GM19099 (cell line): ENCODE data around the gene EEFSEC.

Experiments
- POLR2A ChIP-seq: IDR thresholded peaks from 3 replicates; pipeline ENCODE4 v1.6.1; 2011; ENCODE audit warnings: low read depth; ENCODE audit not compliant: insufficient read length; ENCODE audit errors: extremely low read depth

EEFSEC gene

DNA sequence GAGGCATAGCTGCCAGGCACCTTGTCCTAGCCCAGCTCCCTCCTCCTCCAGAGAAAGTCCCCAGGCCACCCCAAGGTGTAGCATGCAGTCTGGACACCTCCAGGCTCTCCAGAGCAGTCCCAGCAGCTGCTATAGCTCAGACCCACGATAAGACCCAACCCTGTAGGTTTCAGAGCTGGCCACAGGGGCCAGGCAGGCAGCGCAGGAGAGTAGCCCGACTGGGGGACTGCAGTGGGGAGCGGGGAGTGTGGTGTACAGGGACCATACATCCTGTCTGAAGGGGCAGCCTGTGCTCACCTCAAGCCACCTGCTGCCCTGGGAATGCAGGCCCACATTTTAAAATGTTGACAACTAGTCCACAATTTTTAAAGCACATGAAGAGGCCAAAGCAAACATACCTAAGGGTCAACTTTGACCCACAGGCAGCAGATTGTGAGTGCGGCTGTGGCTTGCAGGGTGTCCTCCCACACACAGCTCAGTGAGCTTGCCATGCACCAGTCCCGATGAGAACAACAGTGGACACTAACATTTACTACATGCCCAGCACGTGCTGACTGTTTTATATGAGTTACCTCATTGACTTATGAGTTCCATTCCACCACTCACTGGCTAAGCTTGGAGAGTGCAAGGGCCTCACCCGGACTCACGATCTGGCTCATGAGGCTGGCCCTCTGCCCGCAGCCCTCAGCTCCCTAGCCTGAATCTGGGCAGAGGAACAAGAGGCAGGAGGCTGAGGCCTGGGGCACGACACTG lies 232.0 kb downstream of the EEFSEC start:
- no peak for TF ChIP-seq POLR2A

DNA sequence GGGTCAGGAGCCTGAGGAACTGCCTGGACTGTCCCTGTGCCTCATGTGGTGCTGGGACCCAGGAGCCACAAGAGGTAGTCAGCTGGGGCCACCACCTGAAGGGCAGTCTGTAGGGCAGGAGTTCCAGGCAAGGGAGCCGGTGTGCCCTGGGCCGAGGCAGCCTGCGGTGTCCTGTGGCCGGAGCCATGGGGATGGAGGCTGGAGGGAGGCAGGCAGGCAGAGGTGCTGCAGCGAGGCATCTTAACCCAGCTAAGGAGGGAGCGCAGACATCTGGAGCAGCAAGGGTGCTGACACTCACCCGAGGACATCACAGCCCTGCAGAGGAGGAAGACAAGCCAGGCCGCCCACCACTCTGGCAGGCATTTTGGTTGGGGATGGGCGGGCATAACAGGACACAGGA lies 235.7 kb downstream of the EEFSEC start:
- no peak for TF ChIP-seq POLR2A

DNA sequence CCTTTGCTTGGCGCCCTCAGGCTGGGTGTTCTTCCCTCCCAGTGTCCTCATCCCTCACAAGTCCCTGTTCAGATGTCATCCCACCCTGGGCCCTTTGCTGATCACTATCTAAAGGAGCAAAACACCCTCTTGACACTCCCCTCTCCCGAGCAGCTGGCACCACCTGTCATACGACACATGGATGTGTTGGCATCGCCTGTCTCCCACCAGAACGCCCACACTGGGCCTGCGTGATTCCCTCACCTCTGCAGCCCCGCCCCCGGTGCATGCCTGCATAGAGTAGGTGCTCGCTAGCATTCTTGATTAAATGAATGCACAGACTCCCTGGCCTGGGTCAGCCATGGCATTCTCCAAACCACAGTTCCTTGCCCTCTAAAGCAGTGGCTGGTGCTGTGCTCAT lies 237.6 kb downstream of the EEFSEC start:
- no peak for TF ChIP-seq POLR2A

DNA sequence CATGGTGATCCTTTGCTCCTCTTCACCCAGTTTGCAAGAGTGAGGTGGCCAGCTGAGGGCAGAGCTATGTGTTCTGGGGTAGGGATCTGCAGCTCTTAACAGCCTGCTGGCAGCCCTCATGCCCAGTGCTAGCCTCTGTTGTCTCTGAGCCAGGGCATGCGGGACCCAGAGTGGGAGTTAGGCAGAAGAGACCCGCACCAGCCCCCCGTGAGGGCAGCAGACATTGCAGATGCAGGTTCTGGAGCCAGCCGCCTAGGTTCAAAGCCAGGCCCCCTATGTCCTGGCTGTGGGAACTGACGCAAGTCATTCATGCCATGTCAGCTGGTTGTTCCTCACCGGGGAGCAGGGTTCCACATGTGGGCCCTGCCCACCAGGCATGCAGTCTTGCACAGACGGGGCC lies 238.7 kb downstream of the EEFSEC start:
- no peak for TF ChIP-seq POLR2A

DNA sequence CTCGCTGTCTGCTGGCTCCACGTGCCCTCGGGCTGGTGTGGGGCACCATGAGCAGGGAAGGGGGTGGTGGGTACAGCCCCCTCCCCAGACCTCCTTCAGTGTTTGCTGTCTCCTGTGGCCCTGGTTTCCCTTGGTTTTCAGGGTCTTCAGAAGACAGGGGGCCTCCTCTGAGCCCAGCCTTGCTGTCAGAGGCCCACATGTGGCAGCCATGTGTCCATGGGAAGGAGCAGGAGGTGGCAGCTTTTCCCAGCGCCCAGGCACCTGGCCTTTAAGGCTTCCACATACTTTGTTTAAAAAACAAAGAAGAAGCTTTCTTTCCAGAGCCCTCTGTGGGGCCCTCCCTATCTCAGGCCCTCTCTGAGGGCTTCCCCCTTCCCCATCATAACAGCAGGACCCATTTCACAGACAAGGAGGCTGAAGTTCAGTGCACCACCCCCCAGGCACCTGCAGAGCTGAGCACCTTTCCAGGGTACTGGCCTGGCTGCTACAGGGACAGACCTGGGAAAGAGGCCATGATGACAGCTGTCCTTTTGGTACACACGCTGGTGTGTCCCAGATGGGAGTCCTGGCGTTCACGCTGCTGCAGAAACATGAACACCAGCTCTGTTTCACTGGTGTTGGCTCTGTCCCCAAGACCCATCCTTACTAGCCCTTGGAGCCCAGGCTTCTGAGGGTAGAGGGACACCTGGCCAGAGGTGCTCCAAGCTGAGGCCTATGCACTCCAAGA lies 239.7 kb downstream of the EEFSEC start:
- no peak for TF ChIP-seq POLR2A

DNA sequence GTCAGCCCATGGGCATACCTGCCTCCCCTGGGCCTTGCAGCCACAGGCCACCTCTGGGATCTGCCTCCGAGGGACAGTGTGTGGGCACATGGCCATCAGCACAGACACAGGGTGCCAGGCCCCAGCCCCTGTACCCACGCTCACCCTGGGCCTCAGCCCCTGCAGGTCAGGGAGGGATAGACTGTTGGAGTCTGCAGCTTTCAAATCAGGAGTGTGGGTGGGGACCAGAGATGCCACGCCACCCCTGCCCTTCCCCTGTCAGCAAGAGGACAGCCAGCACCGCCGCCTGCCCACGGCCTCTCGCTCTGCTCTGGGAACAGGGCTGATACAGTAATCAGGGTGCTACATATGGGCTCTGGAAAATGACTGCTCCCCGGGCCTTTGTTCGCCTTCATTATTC lies 240.8 kb downstream of the EEFSEC start:
- no peak for TF ChIP-seq POLR2A

DNA sequence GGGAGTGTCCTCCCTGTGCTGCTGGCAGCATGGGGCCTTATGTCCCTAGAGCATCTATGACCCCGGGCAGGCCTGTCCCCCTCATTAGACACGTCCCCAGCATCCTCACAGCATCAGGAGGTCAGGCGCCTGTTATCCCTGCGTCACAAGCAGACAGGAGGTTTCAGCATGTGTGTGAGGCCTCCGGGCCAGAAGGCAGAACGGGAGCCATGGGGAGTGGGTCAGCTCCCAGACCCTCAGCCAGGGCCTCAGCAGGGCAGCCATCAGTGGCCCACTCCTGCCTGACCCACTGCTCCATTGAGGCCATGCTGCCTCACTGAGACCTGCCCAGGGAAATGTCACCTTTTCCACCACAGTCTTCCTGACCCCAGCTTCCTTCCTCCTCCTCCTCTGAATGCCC lies 241.8 kb downstream of the EEFSEC start:
- no peak for TF ChIP-seq POLR2A

DNA sequence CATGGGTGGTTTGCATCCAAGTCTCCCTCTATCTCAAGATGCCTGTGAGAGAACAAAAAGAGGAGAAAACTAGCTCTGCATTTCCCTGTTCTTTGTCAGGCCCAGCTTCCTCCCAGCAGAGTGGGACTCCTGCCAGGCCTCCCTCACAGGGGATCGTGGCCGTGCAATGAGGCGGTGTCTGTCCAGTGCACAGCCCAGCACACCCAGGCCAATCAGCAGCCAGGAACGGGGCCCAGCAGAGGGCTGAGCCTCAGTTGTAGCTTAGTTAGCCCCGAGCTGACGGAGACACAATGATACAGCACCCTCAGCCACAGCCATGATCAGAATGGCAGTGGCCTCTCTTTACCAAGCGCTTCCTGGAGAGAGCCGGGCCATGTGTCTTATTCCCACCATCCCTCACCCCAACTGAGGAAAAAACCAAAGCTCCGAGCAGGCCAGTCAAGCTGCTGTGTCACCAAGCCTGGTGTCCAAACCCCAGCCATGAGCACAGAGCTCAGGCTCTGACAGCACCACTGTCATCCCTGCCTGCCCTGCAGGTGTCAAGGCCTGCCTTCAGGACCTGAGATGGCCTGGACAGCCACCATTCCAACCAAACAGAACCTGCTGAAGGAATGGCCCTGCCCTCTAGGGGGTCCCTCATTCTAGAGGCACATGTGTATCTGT lies 242.3 kb downstream of the EEFSEC start:
- TF ChIP-seq POLR2A, result no peak

DNA sequence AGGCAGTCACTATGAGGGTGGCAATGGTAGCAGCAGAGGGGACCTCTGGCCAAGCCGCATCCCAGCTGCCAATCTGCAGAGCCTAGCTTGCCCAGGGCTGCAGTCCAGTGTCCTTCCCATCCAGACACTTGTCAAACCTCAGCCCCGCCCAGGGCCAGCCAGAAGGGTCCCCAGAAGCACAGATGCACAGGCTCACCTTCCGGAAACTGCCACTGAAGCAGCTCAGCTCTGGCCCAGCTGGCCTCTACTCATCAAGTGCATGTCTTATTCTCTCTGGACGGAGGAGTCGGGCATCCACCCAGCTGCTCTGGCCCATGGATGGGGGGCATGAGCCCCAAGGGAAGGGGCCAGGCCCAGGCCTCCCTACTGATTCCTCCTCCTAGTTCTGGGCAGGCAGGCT lies 244.2 kb downstream of the EEFSEC start:
- TF ChIP-seq POLR2A, result no peak

DNA sequence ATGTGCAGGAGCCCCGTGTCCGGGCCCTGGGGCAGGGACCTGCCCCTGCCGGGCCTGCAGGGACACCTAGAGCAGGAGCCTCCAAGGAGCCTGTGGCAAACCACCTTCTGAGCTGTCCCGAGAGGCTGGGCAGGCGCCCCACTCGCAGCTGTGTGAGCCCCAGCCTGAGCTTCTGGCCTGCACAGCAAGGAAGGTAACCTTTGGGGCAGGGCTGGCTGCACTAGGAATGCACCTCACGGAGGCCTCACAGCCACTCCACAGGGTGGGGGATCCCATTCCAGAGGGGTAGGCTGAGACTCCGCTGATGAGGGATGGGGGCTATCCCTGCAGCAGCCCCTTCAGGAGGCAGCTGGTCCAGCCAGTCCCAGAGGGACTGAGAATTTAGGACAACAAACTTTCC lies 245.3 kb downstream of the EEFSEC start:
- TF ChIP-seq POLR2A, result no peak

DNA sequence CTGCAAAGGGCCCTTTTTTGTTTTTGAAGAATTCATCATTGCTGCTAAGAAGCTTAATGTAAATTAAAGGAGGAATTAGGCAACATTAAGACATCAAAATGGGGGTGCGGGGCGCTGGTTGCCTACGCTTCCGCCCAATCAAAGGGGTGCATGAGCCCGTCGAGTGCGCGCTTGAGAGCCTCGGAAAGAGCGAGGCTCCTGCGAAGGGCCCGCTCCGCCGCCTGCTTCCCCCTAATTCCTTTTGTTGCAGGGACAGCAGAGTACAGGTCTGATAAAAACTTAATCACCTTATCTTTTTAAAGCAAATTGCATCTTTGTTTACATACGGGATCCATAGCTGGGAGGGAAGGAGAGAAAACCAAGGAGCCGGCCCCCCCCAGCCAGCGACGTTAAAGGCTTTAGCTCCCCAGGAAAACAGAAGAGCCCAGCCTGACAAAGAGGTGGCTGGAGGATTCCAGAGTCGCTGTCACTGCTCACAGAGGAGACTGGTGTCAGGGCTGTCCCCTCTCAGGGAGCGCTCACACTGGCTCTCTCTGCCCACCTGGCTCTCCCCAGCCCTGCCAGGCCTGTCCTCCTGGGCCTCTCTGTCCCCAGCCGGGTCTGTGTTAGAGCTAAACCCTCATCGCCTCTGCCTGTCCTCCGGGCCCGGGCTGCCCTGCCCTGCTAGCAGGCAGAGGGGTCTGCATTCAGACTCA lies 246.1 kb downstream of the EEFSEC start:
- TF ChIP-seq POLR2A, result no peak

DNA sequence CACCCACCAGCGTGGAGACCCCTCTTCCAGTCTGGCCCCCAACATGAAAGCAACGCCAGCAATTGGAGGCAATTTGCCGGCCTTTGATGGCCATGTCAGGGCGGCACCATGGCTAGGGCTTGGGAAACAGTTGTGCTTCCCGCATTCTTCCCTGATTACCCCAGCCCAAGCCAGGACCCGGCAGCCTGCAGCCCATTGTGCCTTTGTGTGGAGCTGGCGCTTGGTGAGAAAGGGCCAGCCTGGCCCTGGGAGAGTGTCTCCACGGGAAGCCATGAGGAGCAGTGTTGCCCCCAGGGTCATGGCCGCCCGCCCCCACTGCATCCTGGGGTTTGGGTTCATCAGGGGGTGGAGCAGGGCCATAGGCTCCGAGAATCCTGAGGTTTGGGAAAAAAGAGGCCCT lies 247.4 kb downstream of the EEFSEC start:
- no peak for TF ChIP-seq POLR2A

DNA sequence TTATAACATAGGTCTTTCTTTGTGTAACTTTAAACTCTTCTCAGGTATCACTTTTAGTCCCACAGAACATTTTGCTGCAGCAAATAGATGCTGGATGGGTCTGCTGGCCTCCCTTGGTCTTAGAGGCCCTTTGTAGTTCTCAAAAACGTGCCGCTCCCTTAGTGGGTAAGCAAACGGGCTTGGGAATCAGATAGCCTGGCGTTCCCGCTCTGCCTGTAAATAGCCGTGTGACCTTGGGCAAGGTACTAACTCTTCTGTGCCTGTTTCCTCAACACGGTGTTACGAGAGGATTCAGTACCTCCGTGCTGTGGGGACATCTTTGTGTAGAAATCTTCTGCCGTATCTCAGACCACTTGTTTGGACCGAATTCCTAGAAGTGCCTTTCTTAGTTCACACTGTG lies 249.0 kb downstream of the EEFSEC start:
- TF ChIP-seq POLR2A, result no peak

DNA sequence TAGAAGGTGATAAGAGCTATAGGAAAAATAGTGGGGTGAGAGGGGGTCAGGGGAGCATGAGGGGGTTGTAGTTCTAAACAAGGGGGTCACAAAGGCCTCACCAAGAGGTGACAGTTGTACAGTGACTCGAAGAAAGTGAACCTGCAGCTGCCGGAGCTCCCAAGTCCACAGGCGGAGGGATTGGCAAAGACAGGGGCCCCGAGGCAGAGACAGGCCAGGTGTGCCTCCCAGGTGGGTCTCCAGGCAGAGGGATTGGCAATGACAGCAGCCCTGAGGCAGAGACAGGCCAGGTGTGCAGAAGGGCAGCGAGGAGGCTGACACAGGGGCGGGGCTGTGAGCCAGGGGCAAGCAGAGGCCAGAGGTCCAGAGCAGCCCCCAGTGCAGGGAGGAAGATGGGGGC lies 249.7 kb downstream of the EEFSEC start:
- TF ChIP-seq POLR2A, result no peak
